K562 (cell line): Measurements from ENCODE around the gene USP11. TPM values are rescaled to one million over a fixed set of nuclear protein-coding genes. Genes with fewer than 3 reads are reported as not detected.

Experiments used
- ATAC-seq: fragments of 200-7000 bp; cut with Tn5 transposase; 3 replicates; pipeline ENCODE4 v1.9.1; 2020; ENCODE audit warnings: moderate library complexity
- BruUV-seq: library from RNA; stranded (reverse); fragments of 400-500 nt; replicated peaks from 2 replicates; lab custom pipeline; 2021; lab: Mats Ljungman, UMichigan
- CTCF ChIA-PET: fragments of 300-600 bp; formaldehyde crosslinking; extraction: SDS; loops from one replicate; lab custom pipeline; 2021; ENCODE audit warnings: low intra/inter-chr PET ratio; lab: Yijun Ruan, JAX
- POLR2A ChIA-PET: fragments of 300-600, 350-650 bp; sonication (Branson Sonifier 250); formaldehyde crosslinking; extraction: SDS; loops from one replicate; lab custom pipeline; 2021; ENCODE audit warnings: antibody characterized with exemption, inconsistent platforms; lab: Yijun Ruan, JAX
- DNase-seq, 4 experiments: peaks; one replicate each; pipeline versions ENCODE4 v3.0.0 to v3.0.0-alpha.2; 2011 to 2018; ENCODE audit warnings: low spot score in 3 of 4, mixed read lengths in 3 of 4; ENCODE audit errors: extremely low read depth in 1 of 4
- FAIRE-seq: peaks from 2 replicates; lab custom pipeline; 2011; peaks lifted over from hg19 to GRCh38; lab: Jason Lieb, UNC
- H2AFZ ChIP-seq: 2 replicates; pipeline ENCODE4 v1.6.0; 2011; ENCODE audit warnings: low read depth, low read length, control low read depth, inconsistent platforms
- H3K27ac ChIP-seq: fragments of 200-600 bp; 3 replicates; pipeline ENCODE4 v1.8.0; 2011; ENCODE audit warnings: low read depth, mild to moderate bottlenecking, control low read depth, inconsistent platforms, low read length, moderate library complexity, mixed read lengths; ENCODE audit errors: extremely low read depth
- H3K27me3 ChIP-seq, 2 experiments: fragments of 300-600 bp in 1 of 2; 2 replicates in 1 of 2; 3 replicates in 1 of 2; pipeline versions ENCODE4 v1.6.0 to v1.8.0; 2011; ENCODE audit warnings: inconsistent platforms in 2 of 2, low read length in 2 of 2, mild to moderate bottlenecking in 1 of 2, mixed read lengths in 1 of 2, moderate library complexity in 1 of 2; ENCODE audit not compliant: control insufficient read depth in 2 of 2, insufficient read depth in 2 of 2
- H3K36me3 ChIP-seq: fragments of 300-600 bp; 3 replicates; pipeline ENCODE4 v1.8.0; 2011; ENCODE audit warnings: mild to moderate bottlenecking, low read length, inconsistent platforms; ENCODE audit not compliant: control insufficient read depth, insufficient read depth
- H3K4me1 ChIP-seq, 2 experiments: fragments of 200-600 bp in 1 of 2; replicated peaks in 1 of 2; 2 replicates in 1 of 2; 3 replicates in 1 of 2; pipeline versions ENCODE4 v1.5.1 to v1.8.0; 2011; ENCODE audit warnings: inconsistent platforms in 2 of 2, low read length in 2 of 2, mild to moderate bottlenecking in 1 of 2, mixed read lengths in 1 of 2, moderate library complexity in 1 of 2; ENCODE audit not compliant: control insufficient read depth in 2 of 2, insufficient read depth in 2 of 2
- H3K4me2 ChIP-seq: 2 replicates; pipeline ENCODE4 v1.6.1; 2011; ENCODE audit warnings: low read length, control low read depth, inconsistent platforms, mixed read lengths; ENCODE audit not compliant: insufficient read depth
- H3K4me3 ChIP-seq: fragments of 200-600 bp; sonication (generic), shearing (Covaris generic); 2 replicates; pipeline ENCODE4 v1.5.1; 2016; ENCODE audit warnings: control low read depth, inconsistent platforms
- H3K79me2 ChIP-seq: fragments of 200-600 bp; 3 replicates; pipeline ENCODE4 v1.8.0; 2011; ENCODE audit warnings: low read length, inconsistent platforms; ENCODE audit not compliant: control insufficient read depth, insufficient read depth
- H3K9ac ChIP-seq, 2 experiments: 2 replicates each; pipeline versions ENCODE4 v1.6.0 to v1.6.1; 2011; ENCODE audit warnings: low read depth in 2 of 2, low read length in 2 of 2, control low read depth in 1 of 2, inconsistent platforms in 1 of 2, mild to moderate bottlenecking in 1 of 2, mixed read lengths in 1 of 2; ENCODE audit not compliant: insufficient read depth in 1 of 2
- H3K9me1 ChIP-seq: one replicate; pipeline ENCODE4 v1.6.0; 2011; ENCODE audit warnings: inconsistent platforms, mild to moderate bottlenecking, low read length, moderate library complexity; ENCODE audit not compliant: control insufficient read depth, insufficient read depth
- H3K9me3 ChIP-seq: replicated peaks from 2 replicates; pipeline ENCODE4 v1.5.1; 2011; ENCODE audit warnings: low read depth, low read length, inconsistent platforms; ENCODE audit not compliant: control insufficient read depth, insufficient read depth
- H4K20me1 ChIP-seq: replicated peaks from 2 replicates; pipeline ENCODE4 v1.6.1; 2011; ENCODE audit warnings: low read length, inconsistent platforms, mixed read lengths; ENCODE audit not compliant: control insufficient read depth, insufficient read depth
- CBFA2T3 ChIP-seq: fragments of 450-650 bp; IDR thresholded peaks from 2 replicates; pipeline ENCODE4 v1.6.1; 2017
- PRMT5 ChIP-seq: sonication (generic); formaldehyde crosslinking; IDR thresholded peaks from 2 replicates; pipeline ENCODE4 v1.5.0; 2020; ENCODE audit warnings: missing genetic modification reagents
- PYGO2 ChIP-seq: fragments of 450-650 bp; IDR thresholded peaks from 2 replicates; pipeline ENCODE4 v1.6.1; 2016; ENCODE audit warnings: mild to moderate bottlenecking, missing genetic modification characterization, moderate library complexity, missing compliant biosample characterization
- SAFB ChIP-seq: fragments of 200-400 bp; formaldehyde crosslinking; IDR thresholded peaks from 2 replicates; pipeline ENCODE4 v1.6.1; 2017; ENCODE audit warnings: low read depth, low read length, borderline replicate concordance
- SMARCA5 ChIP-seq: fragments of 450-650 bp; IDR thresholded peaks from 2 replicates; pipeline ENCODE4 v1.6.1; 2016
- ZBTB17 ChIP-seq: fragments of 450-650 bp; formaldehyde crosslinking; IDR thresholded peaks from 2 replicates; pipeline ENCODE4 v1.4.0; 2020; ENCODE audit warnings: mild to moderate bottlenecking
- ZNF445 ChIP-seq: fragments of 250-450 bp; sonication (Bioruptor Pico); IDR thresholded peaks from 2 replicates; pipeline ENCODE4 v1.4.0; 2020; ENCODE audit warnings: low read depth, mild to moderate bottlenecking, moderate library complexity
- WGBS: fragments of 100-300 bp; shearing (Covaris generic); methylation state at CpG from one replicate; pipeline ENCODE4 v1.1.6; 2016; ENCODE audit warnings: low coverage, mixed read lengths; ENCODE audit not compliant: insufficient coverage; ENCODE audit errors: missing lambda C conversion rate; 5-methylcytosine and 5-hydroxymethylcytosine counted together
- in situ Hi-C: fragments of 300-500 bp; cut with MboI; formaldehyde crosslinking; loops from 4 replicates; pipeline ENCODE4 v1.15.0; 2018; ENCODE audit warnings: inconsistent platforms, mixed read lengths
- intact Hi-C: fragments of 100-400 bp; cut with micrococcal nuclease; formaldehyde crosslinking; loops from 2 replicates; pipeline ENCODE4 v1.14.2; 2022
- polyA plus RNA-seq, 8 experiments: library from polyadenylated mRNA; depleted of rRNA in 4 of 8; stranded (reverse) in 5 of 8; unstranded in 3 of 8; fragments of >200 nt; fragmentation: Nextera tagmentation in 2 of 8; fragmentation: Illumina TruSeq in 1 of 8; extraction: Ambion mirVana in 2 of 8; extraction: Trizol in 1 of 8; gene quantifications; 2 replicates each; pipeline versions ENCODE4 v1.2.1 to v1.2.3, GENCODE V29; 2011 to 2014; ENCODE audit warnings: inconsistent platforms in 1 of 8, missing spikeins in 1 of 8
- total RNA-seq, 7 experiments: library from RNA; depleted of rRNA in 6 of 7; stranded (reverse); fragments of >200 nt in 6 of 7; fragmentation: Illumina TruSeq in 2 of 7; extraction: Trizol in 2 of 7; gene quantifications; 2 replicates each; pipeline versions ENCODE4 v1.2.1 to v1.2.3, GENCODE V29; 2011 to 2021; ENCODE audit warnings: low replicate concordance in 1 of 7
- TF ChIP-seq, protein P1 (sequence below): sonication (generic); formaldehyde crosslinking; IDR thresholded peaks from 2 replicates; pipeline ENCODE4 v1.8.0; 2022; ENCODE audit warnings: mild to moderate bottlenecking, missing genetic modification reagents, borderline replicate concordance

Gene USP11
- total and polyA plus RNA-seq, 9 of the 15 experiments (the other 6 are each of a cell fraction or from before 2014, with no cell fraction given), result 2.5 to 29.0 (median 11.7) TPM

DNA sequence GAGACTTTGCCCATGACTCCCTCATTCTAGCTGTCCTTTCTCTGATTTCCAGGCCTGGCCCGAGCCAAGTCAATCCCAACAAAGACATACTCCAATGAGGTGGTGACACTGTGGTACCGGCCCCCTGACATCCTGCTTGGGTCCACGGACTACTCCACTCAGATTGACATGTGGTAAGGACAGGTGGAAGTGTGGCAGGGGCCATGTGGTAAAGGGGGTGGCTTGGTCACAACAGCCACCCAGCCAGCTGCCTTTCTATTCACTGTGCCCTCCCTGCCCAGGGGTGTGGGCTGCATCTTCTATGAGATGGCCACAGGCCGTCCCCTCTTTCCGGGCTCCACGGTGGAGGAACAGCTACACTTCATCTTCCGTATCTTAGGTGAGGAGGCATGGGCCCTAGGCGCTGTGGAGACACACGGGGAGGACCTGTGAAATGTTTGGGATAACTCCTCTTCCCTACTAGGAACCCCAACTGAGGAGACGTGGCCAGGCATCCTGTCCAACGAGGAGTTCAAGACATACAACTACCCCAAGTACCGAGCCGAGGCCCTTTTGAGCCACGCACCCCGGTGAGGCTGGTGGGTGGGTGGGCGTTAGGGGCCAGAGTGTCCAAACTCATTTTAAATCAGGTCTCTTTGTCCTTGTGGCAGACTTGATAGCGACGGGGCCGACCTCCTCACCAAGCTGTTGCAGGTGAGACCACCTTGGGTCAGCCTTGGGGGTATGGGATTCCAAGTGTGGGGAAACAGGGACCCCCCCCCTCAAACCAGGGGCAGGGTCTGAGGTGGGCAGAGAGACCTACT lies 6.1 kb upstream of the USP11 start:
- WGBS, result 92% methylated on average over 12 of the region's 19 CpGs
- Histone ChIP-seq H3K9ac (no peak overlapping the region), H2AFZ (no peak overlapping the region), H3K4me2 (no peak overlapping the region), H3K79me2 (peaks cover 11% of the 10 kb centered on the region), H3K27me3 (no peaks in the 10 kb centered on the region), H3K4me3 (no peak overlapping the region), H3K9me3 (no peaks in the 10 kb centered on the region), H4K20me1 (peaks cover 4% of the 10 kb centered on the region; the same call in 1 of the 2 replicates), H3K4me1 (peaks cover 0 to 5% of the 10 kb centered on the region in 2 experiments; a peak in 1 of 5 replicates), H3K36me3 (peaks cover 68% of the 10 kb centered on the region; the same call in 2 of the 3 replicates), H3K9me1 (no peaks in the 10 kb centered on the region), H3K27ac (no peak overlapping the region)
- TF ChIP-seq ZBTB17 (CRISPR knock-in tag), result no peak
- no peak for TF ChIP-seq CBFA2T3
- TF ChIP-seq, protein P1, sequence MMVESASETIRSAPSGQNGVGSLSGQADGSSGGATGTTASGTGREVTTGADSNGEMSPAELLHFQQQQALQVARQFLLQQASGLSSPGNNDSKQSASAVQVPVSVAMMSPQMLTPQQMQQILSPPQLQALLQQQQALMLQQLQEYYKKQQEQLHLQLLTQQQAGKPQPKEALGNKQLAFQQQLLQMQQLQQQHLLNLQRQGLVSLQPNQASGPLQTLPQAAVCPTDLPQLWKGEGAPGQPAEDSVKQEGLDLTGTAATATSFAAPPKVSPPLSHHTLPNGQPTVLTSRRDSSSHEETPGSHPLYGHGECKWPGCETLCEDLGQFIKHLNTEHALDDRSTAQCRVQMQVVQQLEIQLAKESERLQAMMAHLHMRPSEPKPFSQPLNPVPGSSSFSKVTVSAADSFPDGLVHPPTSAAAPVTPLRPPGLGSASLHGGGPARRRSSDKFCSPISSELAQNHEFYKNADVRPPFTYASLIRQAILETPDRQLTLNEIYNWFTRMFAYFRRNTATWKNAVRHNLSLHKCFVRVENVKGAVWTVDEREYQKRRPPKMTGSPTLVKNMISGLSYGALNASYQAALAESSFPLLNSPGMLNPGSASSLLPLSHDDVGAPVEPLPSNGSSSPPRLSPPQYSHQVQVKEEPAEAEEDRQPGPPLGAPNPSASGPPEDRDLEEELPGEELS (CRISPR knock-in tag), result no peak
- no peak for TF ChIP-seq ZNF445 (CRISPR knock-in tag)
- no peak for TF ChIP-seq SMARCA5
- TF ChIP-seq SAFB, result no peak
- no peak for TF ChIP-seq PYGO2
- no peak for TF ChIP-seq PRMT5
- FAIRE-seq, result no peak
- intact Hi-C loops (no loop called here), in situ Hi-C loops (no loop called here)
- no peak for DNase-seq
- CTCF ChIA-PET, result no interaction called here
- no peak for ATAC-seq
- POLR2A ChIA-PET, result interaction anchor here (0.9 to 1.1 kb wide), 2 partner anchors 9 to 11 kb away, joined by 3 to 8 read pairs; no protein-coding TSS in a partner anchor
- no TSS peak for BruUV-seq
